GM10266 (cell line): ENCODE data around the gene MAD2L2.

Experiments used
- DNase-seq: peaks from one replicate; pipeline ENCODE4 v3.0.0; 2012; ENCODE audit errors: extremely low spot score
- TF ChIP-seq, protein P1 (sequence below): IDR thresholded peaks from 2 replicates; pipeline ENCODE4 v1.5.1; 2012; ENCODE audit warnings: mild to moderate bottlenecking, low read depth; ENCODE audit not compliant: control insufficient read depth, insufficient read depth; ENCODE audit errors: missing control alignments

The MAD2L2 gene

DNA sequence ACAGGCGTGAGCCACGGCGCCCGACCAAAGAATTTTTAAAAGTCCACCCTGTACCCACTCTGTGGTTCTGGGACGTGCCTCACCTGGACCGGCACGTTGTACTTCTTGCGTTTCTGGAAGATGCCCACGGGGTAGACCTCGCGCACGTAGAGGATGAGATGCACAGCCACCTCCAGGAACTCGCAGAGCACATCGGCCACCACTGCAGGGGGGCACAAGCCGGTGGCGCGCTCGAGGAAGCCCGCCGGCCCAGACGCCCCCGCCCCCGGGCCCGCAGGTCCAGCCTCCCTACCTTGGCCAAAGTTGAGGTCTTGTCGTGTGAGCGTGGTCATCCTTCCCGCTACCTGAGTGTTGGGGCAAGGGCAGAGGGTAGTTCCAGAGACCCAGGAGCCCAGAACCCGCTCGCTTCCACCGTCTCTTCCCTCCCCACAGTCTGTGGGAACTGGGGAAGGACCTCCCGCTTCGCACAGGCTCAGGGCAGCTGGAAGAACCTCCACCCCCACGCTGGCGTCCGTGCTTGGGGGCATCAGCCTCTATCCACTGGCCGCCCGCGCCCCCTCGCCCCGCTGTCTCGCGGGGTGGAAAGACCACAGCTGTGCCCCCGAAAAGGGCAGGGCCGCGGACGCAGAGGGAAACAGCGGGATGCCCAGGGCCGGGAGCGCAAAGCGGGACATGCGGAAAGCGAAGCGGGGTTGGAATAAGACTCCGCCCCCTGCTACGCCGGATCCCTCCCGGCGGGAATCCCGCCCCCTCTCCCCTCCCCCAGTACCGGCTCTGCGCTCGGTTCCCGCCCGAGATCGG is 478 bp downstream of the MAD2L2 start:
- no peak for DNase-seq

GRCh38 chr1:11678442-11678841 is 2.5 kb downstream of the MAD2L2 start:
- TF ChIP-seq, protein P1, sequence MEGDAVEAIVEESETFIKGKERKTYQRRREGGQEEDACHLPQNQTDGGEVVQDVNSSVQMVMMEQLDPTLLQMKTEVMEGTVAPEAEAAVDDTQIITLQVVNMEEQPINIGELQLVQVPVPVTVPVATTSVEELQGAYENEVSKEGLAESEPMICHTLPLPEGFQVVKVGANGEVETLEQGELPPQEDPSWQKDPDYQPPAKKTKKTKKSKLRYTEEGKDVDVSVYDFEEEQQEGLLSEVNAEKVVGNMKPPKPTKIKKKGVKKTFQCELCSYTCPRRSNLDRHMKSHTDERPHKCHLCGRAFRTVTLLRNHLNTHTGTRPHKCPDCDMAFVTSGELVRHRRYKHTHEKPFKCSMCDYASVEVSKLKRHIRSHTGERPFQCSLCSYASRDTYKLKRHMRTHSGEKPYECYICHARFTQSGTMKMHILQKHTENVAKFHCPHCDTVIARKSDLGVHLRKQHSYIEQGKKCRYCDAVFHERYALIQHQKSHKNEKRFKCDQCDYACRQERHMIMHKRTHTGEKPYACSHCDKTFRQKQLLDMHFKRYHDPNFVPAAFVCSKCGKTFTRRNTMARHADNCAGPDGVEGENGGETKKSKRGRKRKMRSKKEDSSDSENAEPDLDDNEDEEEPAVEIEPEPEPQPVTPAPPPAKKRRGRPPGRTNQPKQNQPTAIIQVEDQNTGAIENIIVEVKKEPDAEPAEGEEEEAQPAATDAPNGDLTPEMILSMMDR = no peak
- DNase-seq = no peak

More for the DNA sequence above, 478 bp downstream of the MAD2L2 start:
- TF ChIP-seq, protein P1 = no peak

DNA sequence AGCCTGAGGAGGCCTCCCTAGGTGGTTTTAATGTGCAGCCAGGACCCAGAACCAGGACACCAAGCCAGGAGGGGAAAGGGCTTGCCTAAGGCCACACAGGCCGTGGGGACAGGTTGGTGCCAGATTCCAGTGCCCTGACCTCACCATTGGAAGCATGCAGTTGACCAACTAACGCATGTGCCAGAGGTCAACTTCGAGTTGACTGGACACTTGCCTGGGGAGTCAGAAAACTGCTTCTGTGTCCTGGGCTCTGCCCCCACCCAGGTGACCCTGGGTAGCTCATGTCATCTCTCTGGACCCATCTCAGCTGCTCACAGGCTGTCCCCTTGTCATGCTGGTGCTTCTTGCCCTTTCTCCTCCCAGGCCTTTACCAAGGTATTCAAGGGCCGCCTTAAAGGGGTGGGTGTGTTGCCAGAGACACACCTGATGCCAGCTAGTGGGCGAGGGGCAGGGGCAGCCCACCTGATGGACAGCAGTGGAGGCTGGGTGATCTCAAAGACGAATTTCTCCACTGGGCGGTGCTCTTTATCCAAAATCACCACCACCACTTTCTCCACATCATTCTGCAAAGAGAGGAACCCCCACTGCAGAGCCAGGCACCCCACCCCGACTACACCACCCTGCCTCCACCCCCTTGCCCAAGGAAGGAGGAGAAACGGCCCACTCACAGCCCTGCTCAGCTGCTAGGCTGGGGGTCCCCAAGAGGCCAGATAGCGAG is 4.4 kb downstream of the MAD2L2 start:
- TF ChIP-seq, protein P1 = no peak

DNA sequence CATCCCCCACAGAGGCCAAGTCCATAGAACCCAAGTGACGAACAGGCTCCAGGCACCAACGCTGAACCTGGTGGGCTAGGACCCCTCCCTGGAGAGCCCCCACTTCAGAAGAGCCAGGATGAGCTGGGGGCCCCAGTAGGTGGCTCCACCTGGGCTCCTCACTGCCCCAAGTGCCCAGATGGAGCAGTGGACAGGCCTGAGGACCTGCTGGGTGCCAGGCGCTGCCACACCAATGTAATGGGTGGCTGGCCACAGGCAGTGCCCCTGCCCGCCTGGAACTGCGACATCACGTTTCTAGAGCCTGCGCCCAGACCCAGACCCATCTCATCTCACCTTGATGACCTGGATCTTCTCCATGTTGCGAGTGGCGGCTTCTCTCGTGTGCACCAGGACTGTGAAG is 5.6 kb downstream of the MAD2L2 start:
- TF ChIP-seq, protein P1 = no peak
- no peak for DNase-seq

More for the DNA sequence above, 4.4 kb downstream of the MAD2L2 start:
- no peak for DNase-seq

DNA sequence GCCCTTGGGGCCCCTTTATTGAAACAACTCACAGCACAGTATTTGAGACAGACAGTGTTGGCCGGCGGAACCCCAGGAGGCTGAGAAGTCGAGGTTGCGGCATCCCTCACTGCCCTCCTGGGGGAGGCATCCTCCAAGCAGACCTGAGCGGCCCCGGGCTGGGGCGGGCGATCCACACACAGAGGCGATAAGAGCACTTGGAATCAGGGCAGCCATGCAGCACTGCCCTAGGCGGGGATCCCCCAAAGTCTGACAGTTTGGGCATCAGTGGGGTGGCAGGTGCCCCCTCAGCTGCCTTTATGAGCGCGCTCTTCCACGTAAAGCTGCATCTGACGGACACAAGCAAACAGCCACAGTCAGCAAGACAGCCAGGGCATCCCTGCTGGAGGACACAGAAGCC is 6.5 kb downstream of the MAD2L2 start:
- TF ChIP-seq, protein P1 = no peak
- DNase-seq = no peak

GRCh38 chr1:11673089-11673769 is 7.7 kb downstream of the MAD2L2 start:
- no peak for DNase-seq
- TF ChIP-seq, protein P1 = no peak
